Naive B cell (primary cell): ENCODE measurements around the gene FOXD4. TPM values are rescaled to one million over a fixed set of nuclear protein-coding genes. Genes with fewer than 3 reads are reported as not detected.
A peak's percentile ranks its signal among the peaks of the same experiment; 100 is the strongest.
"Not testable (repeated sequence)": the region's sequence is repeated elsewhere in the genome, so short reads cannot be mapped to it uniquely, and the experiment has no call there.

ENCODE experiments used
- ATAC-seq, 2 donors: fragments of 150-1000 bp; cut with Tn5 transposase; 2 replicates each; pipeline ENCODE4 v1.10.0; 2021; ENCODE audit warnings: low read depth in 2 of 2, mild to moderate bottlenecking in 2 of 2, moderate library complexity in 2 of 2
- DNase-seq: peaks from one replicate; pipeline ENCODE4 v3.0.0; 2022
- H3K27ac Mint-ChIP-seq, 6 donors: one replicate each; pipeline ENCODE4 v1.8.0; 2020 to 2022; ENCODE audit warnings: mild to moderate bottlenecking in 6 of 6, mixed read lengths in 6 of 6, moderate library complexity in 5 of 6, inconsistent platforms in 2 of 6
- H3K27me3 Mint-ChIP-seq, 3 donors: one replicate each; pipeline ENCODE4 v1.8.0; 2021 to 2022; ENCODE audit warnings: mixed read lengths in 3 of 3, mild to moderate bottlenecking in 1 of 3
- H3K36me3 Mint-ChIP-seq, 2 donors: one replicate each; pipeline ENCODE4 v1.8.0; 2020 to 2022; ENCODE audit warnings: mixed read lengths in 2 of 2, inconsistent platforms in 1 of 2, mild to moderate bottlenecking in 1 of 2
- H3K4me1 Mint-ChIP-seq, 3 donors: one replicate each; pipeline ENCODE4 v1.8.0; 2020 to 2022; ENCODE audit warnings: mixed read lengths in 3 of 3, inconsistent platforms in 1 of 3, mild to moderate bottlenecking in 1 of 3, moderate library complexity in 1 of 3
- H3K4me3 Mint-ChIP-seq, 8 donors: one replicate each; pipeline ENCODE4 v1.8.0; 2020 to 2022; ENCODE audit warnings: mild to moderate bottlenecking in 8 of 8, mixed read lengths in 8 of 8, moderate library complexity in 8 of 8, inconsistent platforms in 2 of 8
- H3K9me3 Mint-ChIP-seq, 7 donors: one replicate each; pipeline ENCODE4 v1.8.0; 2020 to 2022; ENCODE audit warnings: mixed read lengths in 7 of 7, mild to moderate bottlenecking in 5 of 7, inconsistent platforms in 2 of 7, moderate library complexity in 1 of 7
- polyA plus RNA-seq, 6 donors: library from polyadenylated mRNA; unstranded; fragments of 300-500 nt; fragmentation: Illumina TruSeq; gene quantifications; one replicate each; pipeline ENCODE4 v1.2.3, GENCODE V29; 2021; ENCODE audit warnings: low read depth in 6 of 6

Gene FOXD4
- polyA plus RNA-seq, 6 donors from 2014 or later = not detected

DNA sequence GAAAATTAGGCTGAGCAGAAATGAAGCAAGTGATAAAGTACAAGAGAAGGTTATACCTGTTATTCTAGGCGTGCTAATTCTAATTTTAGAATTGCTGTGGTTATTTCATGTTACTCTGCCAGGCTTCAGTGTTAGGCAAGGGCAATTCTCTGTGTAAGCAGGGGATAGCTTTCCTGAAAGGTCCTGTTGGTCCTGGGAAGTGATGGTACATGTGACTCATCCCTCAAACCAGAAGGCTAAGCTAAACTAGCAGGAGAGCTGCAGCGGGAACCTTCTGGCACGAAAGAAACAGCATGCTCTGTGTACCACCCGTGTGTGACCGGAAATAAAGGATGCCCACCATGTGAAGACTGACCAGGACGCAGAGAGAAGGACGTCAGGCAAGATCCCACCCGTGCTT lies 8.7 kb downstream of the FOXD4 start:
- H3K9me3 Mint-ChIP-seq, H3K36me3 Mint-ChIP-seq, ATAC-seq, H3K27ac Mint-ChIP-seq, DNase-seq, H3K4me3 Mint-ChIP-seq, H3K4me1 Mint-ChIP-seq: not testable (repeated sequence)
- H3K27me3 Mint-ChIP-seq = peaks cover 30 to 53% (median 41%) of the 10 kb centered on the region in 3 donors

DNA sequence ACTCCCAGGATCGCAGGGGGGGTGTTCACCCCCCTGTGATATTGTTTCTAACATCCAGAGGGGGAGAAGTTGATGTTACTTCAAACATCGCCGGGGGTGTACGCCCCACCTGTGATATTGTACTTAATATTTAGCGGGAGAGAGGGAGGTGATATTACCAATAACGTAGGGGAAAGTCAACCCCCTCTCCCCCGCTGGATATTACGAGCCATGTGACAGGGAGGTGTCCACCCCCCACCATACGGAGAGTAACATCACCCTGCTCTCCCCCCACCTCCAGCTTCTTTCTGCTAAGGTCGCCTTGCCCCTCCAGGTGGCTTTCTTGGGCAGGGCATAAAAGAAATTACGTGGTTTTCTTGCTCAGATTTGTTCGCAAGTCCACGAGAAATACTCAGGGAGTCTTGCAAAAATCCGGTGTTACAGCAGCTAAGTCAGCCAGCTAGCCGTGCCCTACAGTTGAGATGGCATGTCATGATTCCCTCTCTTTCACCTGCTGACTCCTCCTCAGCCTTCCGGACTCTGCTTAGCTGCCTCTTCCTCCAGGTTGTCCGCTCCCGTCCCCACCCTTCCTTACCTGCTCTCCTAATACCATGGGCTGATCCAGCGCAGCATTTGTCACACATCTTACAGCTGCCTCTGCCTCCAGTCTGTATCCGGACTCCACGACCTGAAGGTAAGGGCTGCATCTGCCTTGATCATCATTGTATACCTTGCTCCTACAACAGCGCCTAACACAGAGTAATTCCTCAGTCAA lies 9.3 kb downstream of the FOXD4 start:
- H3K4me3 Mint-ChIP-seq = peak overlapping the region in 2 of 8 donors; percentile 5 to 44
- not testable (repeated sequence) for DNase-seq, H3K9me3 Mint-ChIP-seq, ATAC-seq, H3K4me1 Mint-ChIP-seq, H3K36me3 Mint-ChIP-seq
- H3K27ac Mint-ChIP-seq = peak overlapping the region in 1 of 6 donors; percentile 3
- peaks cover 28 to 51% (median 46%) of the 10 kb centered on the region in 3 donors for H3K27me3 Mint-ChIP-seq

DNA sequence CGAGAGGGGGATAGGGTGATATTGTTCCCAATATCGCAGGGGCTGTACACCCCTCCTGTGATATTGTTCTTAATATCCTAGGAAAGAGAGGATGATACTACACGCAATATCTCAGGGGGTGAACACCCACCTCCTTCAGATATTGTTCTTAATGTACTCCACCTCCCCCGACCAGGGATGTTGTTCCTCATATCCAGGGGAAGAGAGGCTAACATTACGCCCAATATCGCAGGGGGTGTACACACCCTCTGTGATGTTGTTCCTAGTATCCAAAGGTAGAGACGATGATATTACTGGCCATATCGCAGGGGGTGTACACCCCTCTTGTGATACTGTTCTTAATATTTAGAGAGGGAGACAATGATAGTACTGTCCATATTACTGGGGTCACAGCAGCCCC lies 12.2 kb downstream of the FOXD4 start:
- not testable (repeated sequence) for H3K4me3 Mint-ChIP-seq, DNase-seq, H3K4me1 Mint-ChIP-seq, ATAC-seq, H3K27ac Mint-ChIP-seq, H3K36me3 Mint-ChIP-seq, H3K9me3 Mint-ChIP-seq
- peaks cover 36 to 55% (median 45%) of the 10 kb centered on the region in 3 donors for H3K27me3 Mint-ChIP-seq

DNA sequence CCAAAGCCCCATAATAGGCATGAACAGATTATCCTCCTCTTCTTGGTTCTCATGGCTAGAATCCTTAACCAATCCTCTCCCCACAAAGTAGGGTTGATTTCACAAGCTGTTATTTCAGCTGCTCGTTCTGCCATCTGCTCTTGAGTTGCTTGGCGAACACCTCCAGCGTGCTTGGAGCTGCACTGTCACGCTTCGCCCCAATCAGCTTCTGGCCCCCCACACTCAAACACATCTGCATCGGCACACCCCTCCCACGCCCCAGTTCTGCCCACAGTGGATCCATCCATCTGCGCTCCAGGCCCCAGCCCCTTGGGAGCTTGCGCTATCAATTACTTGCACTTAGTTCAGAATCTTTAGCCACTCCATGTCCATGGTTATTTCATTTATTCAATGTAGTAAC lies 17.8 kb downstream of the FOXD4 start:
- peaks cover 8 to 19% (median 16%) of the 10 kb centered on the region in 3 donors for H3K27me3 Mint-ChIP-seq
- H3K36me3 Mint-ChIP-seq, DNase-seq, ATAC-seq, H3K27ac Mint-ChIP-seq, H3K4me3 Mint-ChIP-seq, H3K4me1 Mint-ChIP-seq, H3K9me3 Mint-ChIP-seq: not testable (repeated sequence)

DNA sequence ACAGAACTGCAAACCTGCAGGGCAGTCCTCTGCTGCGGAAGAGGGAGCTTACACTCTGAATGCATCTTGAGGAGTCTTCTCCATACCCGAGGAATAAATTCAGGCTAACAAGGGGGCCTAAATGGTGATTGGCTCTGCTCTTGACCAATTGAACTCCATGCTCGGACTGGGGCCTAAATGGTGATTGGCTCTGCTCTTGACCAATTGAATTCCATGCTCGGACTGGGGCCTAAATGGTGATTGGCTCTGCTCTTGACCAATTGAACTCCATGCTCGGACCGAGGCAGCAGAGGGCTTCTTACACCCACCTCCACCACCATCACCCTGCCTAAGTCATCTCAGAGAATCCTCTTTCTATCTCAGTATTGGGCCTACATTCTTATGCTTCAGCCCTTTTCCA lies 18.4 kb downstream of the FOXD4 start:
- H3K27ac Mint-ChIP-seq, H3K4me3 Mint-ChIP-seq, H3K36me3 Mint-ChIP-seq, H3K9me3 Mint-ChIP-seq, ATAC-seq, DNase-seq, H3K4me1 Mint-ChIP-seq: not testable (repeated sequence)
- peaks cover 8 to 17% (median 17%) of the 10 kb centered on the region in 3 donors for H3K27me3 Mint-ChIP-seq

DNA sequence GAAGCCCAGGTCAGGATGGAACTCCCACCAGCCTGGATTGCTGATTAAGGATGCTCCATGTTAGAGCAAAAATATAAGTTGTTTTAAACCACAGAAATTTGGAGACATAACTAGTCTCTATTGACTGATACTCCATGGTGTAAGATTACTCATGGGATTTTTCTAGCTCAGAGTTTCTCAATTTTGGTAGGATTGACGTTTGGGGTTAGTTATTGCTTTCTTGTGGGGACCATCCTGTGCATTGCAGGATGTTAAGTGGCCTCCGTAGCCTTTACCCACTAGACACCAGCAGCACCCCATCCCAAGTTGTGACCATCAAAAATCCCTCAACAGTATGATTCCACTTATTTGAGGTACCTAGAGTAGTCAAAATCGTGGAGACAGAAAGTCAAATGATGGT lies 19.4 kb downstream of the FOXD4 start:
- H3K4me1 Mint-ChIP-seq = not testable (repeated sequence)

DNA sequence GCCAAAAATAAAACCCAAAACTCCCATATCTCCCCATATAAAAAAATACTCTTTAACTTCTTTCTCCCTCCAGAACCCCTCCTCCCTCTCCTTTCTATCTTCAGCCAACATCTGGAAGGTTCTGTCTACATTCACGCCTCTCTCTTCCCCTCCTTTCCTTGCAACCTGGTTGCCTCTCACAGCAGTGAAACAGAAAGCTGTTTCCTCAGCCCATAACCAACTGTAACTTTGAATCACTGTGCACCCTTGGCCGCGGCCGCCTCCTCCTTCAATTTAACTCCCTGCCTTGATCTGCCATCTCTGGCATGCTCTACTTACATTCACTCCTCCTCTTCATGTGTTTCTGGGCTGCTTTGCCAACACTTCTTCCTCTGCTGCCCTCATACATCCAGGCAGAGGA lies 23.2 kb downstream of the FOXD4 start:
- not testable (repeated sequence) for H3K36me3 Mint-ChIP-seq, H3K4me3 Mint-ChIP-seq, H3K9me3 Mint-ChIP-seq, ATAC-seq, H3K4me1 Mint-ChIP-seq, DNase-seq, H3K27ac Mint-ChIP-seq, H3K27me3 Mint-ChIP-seq

More for the DNA sequence above, 19.4 kb downstream of the FOXD4 start:
- H3K27ac Mint-ChIP-seq, H3K4me3 Mint-ChIP-seq, H3K9me3 Mint-ChIP-seq, DNase-seq, ATAC-seq, H3K36me3 Mint-ChIP-seq: not testable (repeated sequence)
- peaks cover 8 to 12% (median 11%) of the 10 kb centered on the region in 3 donors for H3K27me3 Mint-ChIP-seq

DNA sequence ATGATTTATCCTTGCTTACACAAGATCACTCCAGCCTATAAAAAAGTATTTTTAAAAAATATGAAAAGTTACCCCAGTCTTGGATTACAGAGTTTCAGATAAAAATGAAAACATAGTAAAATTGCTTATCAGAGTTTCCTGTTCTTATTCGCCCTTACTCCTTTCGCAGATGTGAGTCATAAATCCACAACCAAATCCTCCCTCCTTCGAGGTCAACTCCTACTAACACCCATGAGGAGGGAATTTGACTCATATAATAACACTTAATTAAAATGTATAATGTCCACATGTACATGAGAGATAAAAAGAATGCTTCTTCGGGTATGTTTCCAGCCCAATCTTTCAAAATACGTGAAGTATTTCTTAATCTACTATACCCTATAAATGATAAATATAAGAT lies 23.9 kb downstream of the FOXD4 start:
- not testable (repeated sequence) for DNase-seq, H3K9me3 Mint-ChIP-seq, H3K36me3 Mint-ChIP-seq, H3K4me3 Mint-ChIP-seq, H3K27me3 Mint-ChIP-seq, H3K4me1 Mint-ChIP-seq, ATAC-seq, H3K27ac Mint-ChIP-seq

DNA sequence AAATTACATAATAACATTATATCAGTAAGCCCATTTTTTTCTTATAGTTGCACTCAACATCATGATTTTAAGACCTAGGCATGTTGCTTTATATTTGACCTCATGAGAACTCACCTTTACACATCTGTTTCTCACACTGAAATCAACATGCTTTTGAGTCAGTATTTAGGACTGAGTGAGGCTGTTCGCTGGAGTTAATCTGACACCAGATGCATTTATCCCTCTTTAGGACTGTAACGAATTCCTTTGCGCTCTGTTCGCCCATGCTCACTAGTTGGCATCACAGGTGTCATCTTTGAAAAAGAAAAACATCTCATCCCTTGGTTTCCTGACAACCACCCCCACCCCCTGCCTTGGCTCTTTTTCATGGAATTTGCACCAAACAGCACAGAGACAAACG lies 24.3 kb downstream of the FOXD4 start:
- H3K27ac Mint-ChIP-seq, H3K4me3 Mint-ChIP-seq, H3K9me3 Mint-ChIP-seq, H3K27me3 Mint-ChIP-seq, H3K4me1 Mint-ChIP-seq, H3K36me3 Mint-ChIP-seq, ATAC-seq, DNase-seq: not testable (repeated sequence)

DNA sequence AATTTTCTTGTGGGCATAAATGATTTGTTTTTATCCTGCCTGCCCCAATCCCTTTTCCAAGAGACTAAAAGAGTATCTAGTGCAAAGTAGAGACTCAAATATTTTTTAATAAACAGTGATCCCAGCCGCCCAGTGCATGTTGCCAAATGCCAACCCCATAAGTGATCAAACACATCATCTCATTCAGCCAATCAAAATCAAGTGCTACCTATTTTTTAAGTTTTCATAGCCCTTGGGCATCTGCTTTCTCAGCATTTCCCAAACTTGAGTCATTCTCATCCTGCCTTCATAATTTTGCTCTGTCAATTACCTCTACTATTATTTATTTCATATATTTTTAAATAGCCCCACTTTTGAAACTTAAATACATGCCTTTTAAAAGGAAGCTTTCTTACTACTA lies 27.4 kb downstream of the FOXD4 start:
- H3K27ac Mint-ChIP-seq, DNase-seq, H3K27me3 Mint-ChIP-seq, H3K9me3 Mint-ChIP-seq, H3K4me3 Mint-ChIP-seq, H3K4me1 Mint-ChIP-seq, H3K36me3 Mint-ChIP-seq, ATAC-seq: not testable (repeated sequence)

DNA sequence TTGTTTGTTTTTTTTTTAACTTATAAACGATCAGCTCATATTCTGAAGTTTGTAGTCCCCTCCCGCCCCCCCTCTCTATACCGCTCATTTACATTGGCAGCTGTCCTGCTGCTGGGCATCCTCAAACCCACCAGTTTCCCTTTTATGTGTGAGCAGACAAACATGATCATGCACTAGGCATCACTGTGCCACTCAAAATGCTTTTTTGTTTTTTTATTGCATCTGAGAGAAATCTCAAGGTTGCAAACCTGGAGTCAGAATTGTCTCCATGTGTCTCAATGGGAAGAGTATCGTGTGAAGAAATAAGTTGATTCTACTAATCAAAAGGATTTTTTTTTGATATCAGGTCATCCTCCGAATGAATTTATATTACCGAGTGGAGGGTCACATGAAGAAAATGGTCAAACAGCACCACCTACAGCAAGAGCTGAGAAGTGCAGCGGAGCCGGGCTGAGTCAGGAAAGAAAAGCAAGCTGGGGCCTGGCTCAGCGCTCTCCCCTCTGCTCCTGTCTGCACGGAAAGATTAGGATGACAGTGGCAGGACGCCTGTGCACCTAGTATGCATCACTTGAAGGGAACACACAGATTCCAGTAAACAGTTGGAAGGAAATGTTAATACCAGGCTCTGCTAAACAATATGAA lies 29.7 kb downstream of the FOXD4 start:
- H3K36me3 Mint-ChIP-seq, H3K4me1 Mint-ChIP-seq, H3K27ac Mint-ChIP-seq, DNase-seq, H3K9me3 Mint-ChIP-seq, H3K27me3 Mint-ChIP-seq, H3K4me3 Mint-ChIP-seq: not testable (repeated sequence)
- ATAC-seq = peak; percentile 71 to 81

DNA sequence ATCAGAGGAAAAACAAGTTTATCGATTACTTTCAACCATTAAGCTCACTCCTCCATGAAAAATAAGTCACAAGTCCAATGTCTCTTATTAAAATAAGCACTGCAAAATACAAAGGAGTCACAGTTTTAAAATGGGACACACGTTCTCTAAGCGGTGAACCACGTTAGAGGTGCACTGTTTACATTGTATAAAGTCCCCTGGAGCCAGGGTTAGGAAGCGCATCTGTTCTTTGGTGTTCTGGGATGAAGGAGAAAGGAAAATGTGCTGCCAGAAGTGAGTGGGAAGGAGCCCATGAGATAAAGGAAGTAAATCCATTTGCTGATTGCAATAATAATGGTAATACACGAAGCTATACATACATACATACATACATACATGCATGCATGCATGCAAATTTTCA lies 30.4 kb downstream of the FOXD4 start:
- H3K4me3 Mint-ChIP-seq, ATAC-seq: not testable (repeated sequence)

DNA sequence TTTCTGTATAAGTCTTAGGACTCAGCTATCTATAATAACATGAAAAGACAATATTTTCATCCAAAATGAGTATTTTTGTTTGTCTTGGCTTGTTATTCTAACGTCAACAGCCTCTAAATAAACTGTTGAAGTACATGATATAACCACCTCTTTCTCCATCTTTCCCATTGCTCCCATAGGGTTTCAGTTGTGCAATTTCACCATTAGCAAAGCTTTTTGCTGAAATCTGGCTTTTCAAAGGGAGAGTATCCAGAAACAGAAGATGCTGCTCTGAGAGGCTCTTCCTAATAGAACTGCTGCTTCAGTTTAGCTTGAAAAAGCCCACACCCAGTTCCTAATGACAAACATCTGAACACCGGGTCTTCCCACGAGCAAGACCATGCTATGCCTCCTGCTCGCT lies 31.1 kb downstream of the FOXD4 start:
- H3K9me3 Mint-ChIP-seq, ATAC-seq, H3K27me3 Mint-ChIP-seq, H3K4me3 Mint-ChIP-seq, H3K27ac Mint-ChIP-seq, DNase-seq, H3K4me1 Mint-ChIP-seq, H3K36me3 Mint-ChIP-seq: not testable (repeated sequence)

More for the DNA sequence above, 30.4 kb downstream of the FOXD4 start:
- not testable (repeated sequence) for DNase-seq, H3K9me3 Mint-ChIP-seq, H3K36me3 Mint-ChIP-seq, H3K4me1 Mint-ChIP-seq, H3K27ac Mint-ChIP-seq, H3K27me3 Mint-ChIP-seq

DNA sequence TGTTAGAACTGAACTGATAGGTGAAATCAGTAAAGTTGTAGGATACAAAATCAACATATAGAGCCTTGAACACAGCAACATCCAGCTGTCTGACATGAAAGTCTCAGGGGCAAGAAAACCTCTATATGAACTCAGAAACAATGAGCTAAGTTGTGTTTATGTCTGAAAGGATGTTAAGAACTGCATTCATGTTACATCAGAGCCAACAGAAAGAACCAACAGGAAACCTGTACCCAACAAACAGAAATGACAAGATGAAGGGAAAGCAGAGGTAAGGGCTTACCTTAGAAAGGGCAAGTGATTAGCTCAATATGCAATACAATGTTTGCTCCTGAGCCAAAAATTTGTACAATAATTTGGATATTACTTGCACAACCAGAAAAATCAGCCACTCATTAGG lies 31.5 kb downstream of the FOXD4 start:
- H3K36me3 Mint-ChIP-seq, H3K4me1 Mint-ChIP-seq, DNase-seq, H3K27ac Mint-ChIP-seq, ATAC-seq, H3K27me3 Mint-ChIP-seq, H3K4me3 Mint-ChIP-seq, H3K9me3 Mint-ChIP-seq: not testable (repeated sequence)
